NT2/D1 (cell line): ENCODE data around the gene MARCHF2.

Source experiments
- SUZ12 ChIP-seq: IDR thresholded peaks from 2 replicates; pipeline ENCODE4 v1.6.1; 2011; ENCODE audit not compliant: insufficient read length, insufficient read depth; ENCODE audit errors: extremely low read depth
- ZNF274 ChIP-seq: IDR thresholded peaks from 2 replicates; pipeline ENCODE4 v1.6.1; 2011; ENCODE audit warnings: mild to moderate bottlenecking, low read depth, low read length

DNA sequence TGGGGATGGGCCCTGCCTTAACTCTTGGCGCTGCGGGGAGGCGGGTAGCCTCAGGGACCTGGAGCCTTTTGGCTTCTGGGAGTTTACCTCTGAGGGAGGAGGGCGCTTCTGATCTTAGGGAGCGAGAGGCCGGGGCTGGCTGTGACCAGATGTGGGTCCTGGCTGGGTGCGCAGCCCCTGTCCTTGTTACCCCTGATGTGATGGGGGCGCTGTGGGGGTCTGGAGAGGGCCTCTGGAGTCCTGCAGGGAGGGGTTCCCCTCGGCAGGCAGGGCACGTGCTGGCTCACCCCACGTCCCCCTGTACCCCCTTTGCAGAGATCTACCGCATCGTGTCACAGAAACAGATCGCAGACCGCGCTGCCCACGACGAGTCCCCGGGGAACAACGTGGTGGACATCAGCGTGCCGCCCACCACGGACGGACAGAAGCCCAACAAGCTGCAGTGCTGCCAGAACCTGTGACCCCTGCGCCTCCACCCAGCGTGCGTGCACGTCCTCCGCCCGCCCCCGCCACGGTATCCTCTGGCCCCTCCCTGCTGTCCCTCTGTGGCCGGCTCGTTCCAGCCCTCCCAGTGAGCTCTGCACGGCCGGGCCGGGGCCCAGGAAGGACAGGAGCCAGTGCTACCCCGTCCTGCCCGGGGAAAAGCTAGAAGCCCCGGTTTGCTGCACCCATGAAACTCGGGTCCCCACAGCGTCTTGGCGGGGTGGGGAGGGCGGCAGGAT lies 9.8 kb upstream of the MARCHF2 start:
- TF ChIP-seq ZNF274 (no peak), SUZ12 (no peak)
